Measurements from ENCODE around the gene KERA.

Gene KERA

DNA sequence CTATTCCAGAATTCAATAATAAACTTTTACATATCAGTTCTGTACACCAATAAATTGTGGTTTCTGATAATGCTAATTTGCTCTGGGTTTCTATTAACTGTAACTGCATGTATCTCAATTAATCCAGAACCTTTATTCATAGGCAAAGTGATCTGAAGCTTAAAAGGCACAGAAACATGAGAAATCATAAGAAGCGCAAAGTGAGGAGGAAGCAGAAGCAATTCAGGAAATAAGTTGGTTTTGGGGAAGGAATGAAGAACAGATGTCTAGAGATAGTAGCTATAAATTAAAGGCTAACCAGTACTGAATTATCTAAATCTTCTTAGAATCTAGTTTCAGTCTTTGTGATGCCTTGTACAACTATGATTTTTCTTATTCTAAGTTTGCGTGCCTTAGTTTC is 24.6 kb downstream of the KERA start:
- Histone ChIP-seq H3K4me3 (ENCODE audit: low read depth, low read length, poor library complexity, severe bottlenecking) (no peak overlapping the region), H3F3A (ENCODE audit: insufficient read depth, low read length) (no peaks in the 10 kb centered on the region), H3K9me3 (ENCODE audit: low read length) (no peaks in the 10 kb centered on the region), H3K4me1 (ENCODE audit: insufficient read depth, low read length, severe bottlenecking) (no peaks in the 10 kb centered on the region), H3K9me2 (ENCODE audit: low read depth, low read length) (no peaks in the 10 kb centered on the region), H3K27me3 (ENCODE audit: insufficient read depth, low read length) (no peaks in the 10 kb centered on the region), H3K79me2 (ENCODE audit: insufficient read depth, low read length) (no peaks in the 10 kb centered on the region), H3K4me2 (ENCODE audit: low read length) (no peak overlapping the region), H3K9ac (ENCODE audit: low read length) (no peak overlapping the region), H4K20me1 (ENCODE audit: insufficient read depth, low read length) (no peaks in the 10 kb centered on the region), H3K36me3 (ENCODE audit: insufficient read depth, low read length) (no peaks in the 10 kb centered on the region), H2AFZ (ENCODE audit: low read length) (no peak overlapping the region), H3K27ac (ENCODE audit: low read depth, low read length, poor library complexity, severe bottlenecking) (no peak overlapping the region)
- no peak for TF ChIP-seq EZH2 (IDR thresholded peaks at IDR 0.05; ENCODE audit: borderline replicate concordance, low read length)
- TF ChIP-seq CTCF (IDR thresholded peaks at IDR 0.05; ENCODE audit: low read length): no peak

DNA sequence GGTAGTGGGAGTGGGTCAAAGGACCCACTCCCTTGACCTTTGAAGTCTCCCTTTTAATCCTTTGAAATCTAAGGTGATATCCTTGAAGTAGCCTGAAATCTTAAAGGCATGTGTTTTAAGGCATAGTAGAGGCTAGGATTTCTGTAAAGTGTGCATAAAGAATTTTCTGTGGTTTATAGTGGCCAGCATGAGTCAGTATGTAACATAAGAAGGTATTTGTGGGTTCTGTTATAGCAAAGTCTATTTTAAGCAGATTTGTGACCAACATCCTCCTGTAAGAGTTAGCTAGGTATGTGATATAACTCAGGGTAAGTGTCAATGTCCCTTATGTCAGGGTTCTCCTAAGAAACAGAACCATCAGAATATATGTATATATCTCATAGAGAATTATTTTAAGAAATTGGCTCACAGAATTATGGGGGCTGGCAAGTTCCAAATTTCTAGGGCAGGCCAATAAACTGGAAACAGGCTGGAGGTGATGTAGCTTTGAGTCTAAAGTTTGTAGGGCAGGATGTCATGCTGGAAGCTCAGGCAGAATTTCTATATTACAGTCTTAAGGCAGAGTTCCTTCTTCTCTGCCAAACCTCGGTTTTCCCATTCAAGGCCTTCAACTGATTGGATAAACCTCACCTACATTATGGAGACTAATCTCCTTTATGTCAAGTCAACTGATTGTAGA is 34.4 kb downstream of the KERA start:
- Histone ChIP-seq H2AFZ (ENCODE audit: low read length) (no peak overlapping the region), H3K27ac (ENCODE audit: low read depth, low read length, poor library complexity, severe bottlenecking) (no peak overlapping the region), H3K4me2 (ENCODE audit: low read length) (no peak overlapping the region), H3K4me1 (ENCODE audit: insufficient read depth, low read length, severe bottlenecking) (no peaks in the 10 kb centered on the region), H3K36me3 (ENCODE audit: insufficient read depth, low read length) (no peaks in the 10 kb centered on the region), H4K20me1 (ENCODE audit: insufficient read depth, low read length) (no peaks in the 10 kb centered on the region), H3K9me2 (ENCODE audit: low read depth, low read length) (no peaks in the 10 kb centered on the region), H3K9ac (ENCODE audit: low read length) (no peak overlapping the region), H3K27me3 (ENCODE audit: insufficient read depth, low read length) (no peaks in the 10 kb centered on the region), H3F3A (ENCODE audit: insufficient read depth, low read length) (no peaks in the 10 kb centered on the region), H3K9me3 (ENCODE audit: low read length) (no peaks in the 10 kb centered on the region), H3K4me3 (ENCODE audit: low read depth, low read length, poor library complexity, severe bottlenecking) (no peak overlapping the region), H3K79me2 (ENCODE audit: insufficient read depth, low read length) (no peaks in the 10 kb centered on the region)
- no peak for TF ChIP-seq CTCF (IDR thresholded peaks at IDR 0.05; ENCODE audit: low read length)

DNA sequence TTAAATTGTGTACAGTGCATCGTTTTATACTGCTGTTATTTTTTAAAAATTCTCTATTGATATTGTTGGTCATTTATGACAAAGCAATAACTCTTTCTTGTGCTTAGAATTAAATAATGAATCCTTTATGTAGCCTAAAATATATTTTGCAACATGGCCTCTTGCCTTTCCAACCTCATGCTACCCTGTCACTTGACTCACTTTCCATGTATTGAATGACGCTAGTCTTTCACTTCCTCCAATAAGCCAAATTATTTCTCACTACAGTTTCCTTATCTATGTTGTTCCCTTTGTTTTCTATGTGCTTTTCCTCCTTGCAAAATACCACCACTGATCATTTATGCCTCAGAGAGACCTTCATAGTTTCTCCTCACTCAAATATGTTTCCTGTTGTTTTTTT is 36.7 kb downstream of the KERA start:
- Histone ChIP-seq H3K27me3 (ENCODE audit: insufficient read depth, low read length) (no peaks in the 10 kb centered on the region), H3K4me1 (ENCODE audit: insufficient read depth, low read length, severe bottlenecking) (no peaks in the 10 kb centered on the region), H4K20me1 (ENCODE audit: insufficient read depth, low read length) (no peaks in the 10 kb centered on the region), H3K4me2 (ENCODE audit: low read length) (no peak overlapping the region), H3K27ac (ENCODE audit: low read depth, low read length, poor library complexity, severe bottlenecking) (no peak overlapping the region), H3K79me2 (ENCODE audit: insufficient read depth, low read length) (no peaks in the 10 kb centered on the region), H3K9me3 (ENCODE audit: low read length) (no peaks in the 10 kb centered on the region), H3K36me3 (ENCODE audit: insufficient read depth, low read length) (no peaks in the 10 kb centered on the region), H3F3A (ENCODE audit: insufficient read depth, low read length) (no peaks in the 10 kb centered on the region), H3K9me2 (ENCODE audit: low read depth, low read length) (no peaks in the 10 kb centered on the region), H3K4me3 (ENCODE audit: low read depth, low read length, poor library complexity, severe bottlenecking) (no peak overlapping the region), H3K9ac (ENCODE audit: low read length) (no peak overlapping the region), H2AFZ (ENCODE audit: low read length) (no peak overlapping the region)
- no peak for TF ChIP-seq EZH2 (IDR thresholded peaks at IDR 0.05; ENCODE audit: borderline replicate concordance, low read length)
- no peak for TF ChIP-seq CTCF (IDR thresholded peaks at IDR 0.05; ENCODE audit: low read length)

Measured in OCI-LY1 (cell line).